Mucosa of descending colon (tissue), 3 donors: ENCODE measurements around the gene ABHD4. TPM values are rescaled to one million over a fixed set of nuclear protein-coding genes. Genes with fewer than 3 reads are reported as not detected.

ENCODE experiments used
- ATAC-seq: fragments of 200-7000 bp; cut with Tn5 transposase; one replicate; pipeline ENCODE4 v1.9.1; 2020; ENCODE audit warnings: mild to moderate bottlenecking, moderate library complexity
- DNase-seq, 3 donors: peaks; one replicate each; pipeline ENCODE4 v3.0.0-alpha.2; 2020
- H3K36me3 ChIP-seq: fragments of 200-600 bp; one replicate; pipeline ENCODE4 v1.8.0; 2021; ENCODE audit warnings: low read depth, mild to moderate bottlenecking
- H3K4me1 ChIP-seq: fragments of 200-600 bp; one replicate; pipeline ENCODE4 v1.8.0; 2021; ENCODE audit warnings: low read depth, mild to moderate bottlenecking
- H3K4me3 ChIP-seq: fragments of 200-600 bp; one replicate; pipeline ENCODE4 v1.8.0; 2021; ENCODE audit warnings: mild to moderate bottlenecking
- H3K9me3 ChIP-seq: fragments of 200-600 bp; one replicate; pipeline ENCODE4 v1.8.0; 2021; ENCODE audit warnings: mild to moderate bottlenecking
- intact Hi-C, 2 donors: fragments of 100-400 bp; cut with DNase I in 1 of 2; cut with micrococcal nuclease in 1 of 2; formaldehyde crosslinking; loops; one replicate each; pipeline versions ENCODE4 v1.11.0 to v1.11.1; 2022; cut with DNase I, micrococcal nuclease
- total RNA-seq, 3 donors: library from RNA; stranded (reverse); fragmentation: NEBNext Ultra II Directional in 2 of 3; extraction: Animal tissue kit (Norgen Biotek cat#: 25700) in 2 of 3; gene quantifications; one replicate each; pipeline versions ENCODE4 v1.2.1 to v1.2.4, GENCODE V29; 2021 to 2023
- TF ChIP-seq, protein P1 (sequence below): fragments of 200-600 bp; IDR thresholded peaks from one replicate; pipeline ENCODE4 v1.8.0; 2022; ENCODE audit warnings: antibody characterized with exemption, mild to moderate bottlenecking
- donor health status: DM: no; HTN: no; CAD: no; lungs with moderate emphysema.
- donor health status: DM: no; HTN: no; CAD: no.
- donor health status: DM: no; HTN: yes; CAD: no.

Gene ABHD4
- total RNA-seq, 3 donors from 2014 or later: 19.3 to 28.4 (median 26.3) TPM

DNA sequence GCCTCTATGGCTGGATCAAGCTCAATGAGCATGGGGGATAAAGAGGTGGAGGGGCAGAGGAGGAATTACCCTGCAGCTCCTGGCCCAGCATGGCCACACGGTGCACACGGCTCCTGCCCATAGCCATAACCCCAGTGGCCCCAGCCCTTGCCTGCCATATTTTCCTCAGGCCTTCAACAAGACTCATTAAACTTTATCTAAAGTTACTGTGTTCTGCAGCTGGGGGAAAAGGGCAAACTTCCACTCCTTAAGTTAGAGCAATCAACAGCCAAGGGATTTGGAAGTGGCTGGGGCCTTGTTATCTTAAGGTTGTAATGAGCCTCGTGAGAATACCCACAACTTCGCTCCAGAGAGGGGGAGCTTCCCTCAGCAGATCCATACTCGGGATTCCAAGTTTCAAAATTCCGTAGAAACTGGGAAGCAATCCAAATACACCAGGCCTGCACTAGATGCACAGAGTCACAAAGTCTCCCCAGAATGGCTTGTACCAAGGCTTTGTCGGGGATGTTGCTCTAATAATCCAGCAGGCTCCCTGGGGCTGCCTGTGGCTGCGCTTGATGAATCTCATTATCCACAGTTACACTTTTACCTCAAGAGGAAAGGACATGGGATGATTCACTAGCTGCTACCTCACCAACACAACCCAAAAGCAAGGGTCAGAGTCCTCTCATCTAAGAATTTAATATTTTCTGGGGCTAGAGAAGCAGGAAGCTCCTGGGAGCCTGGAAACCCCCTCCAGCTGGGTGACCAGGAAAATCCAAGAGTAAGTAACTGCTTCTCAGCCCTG, 59.0 kb downstream of the ABHD4 start:
- Histone ChIP-seq H3K4me3 (no peak overlapping the region), H3K4me1 (peaks cover 3% of the 10 kb centered on the region), H3K36me3 (no peaks in the 10 kb centered on the region), H3K9me3 (no peaks in the 10 kb centered on the region)
- ATAC-seq: peak; percentile 57
- intact Hi-C loops: no loop called here
- no peak for DNase-seq
- TF ChIP-seq, protein P1, sequence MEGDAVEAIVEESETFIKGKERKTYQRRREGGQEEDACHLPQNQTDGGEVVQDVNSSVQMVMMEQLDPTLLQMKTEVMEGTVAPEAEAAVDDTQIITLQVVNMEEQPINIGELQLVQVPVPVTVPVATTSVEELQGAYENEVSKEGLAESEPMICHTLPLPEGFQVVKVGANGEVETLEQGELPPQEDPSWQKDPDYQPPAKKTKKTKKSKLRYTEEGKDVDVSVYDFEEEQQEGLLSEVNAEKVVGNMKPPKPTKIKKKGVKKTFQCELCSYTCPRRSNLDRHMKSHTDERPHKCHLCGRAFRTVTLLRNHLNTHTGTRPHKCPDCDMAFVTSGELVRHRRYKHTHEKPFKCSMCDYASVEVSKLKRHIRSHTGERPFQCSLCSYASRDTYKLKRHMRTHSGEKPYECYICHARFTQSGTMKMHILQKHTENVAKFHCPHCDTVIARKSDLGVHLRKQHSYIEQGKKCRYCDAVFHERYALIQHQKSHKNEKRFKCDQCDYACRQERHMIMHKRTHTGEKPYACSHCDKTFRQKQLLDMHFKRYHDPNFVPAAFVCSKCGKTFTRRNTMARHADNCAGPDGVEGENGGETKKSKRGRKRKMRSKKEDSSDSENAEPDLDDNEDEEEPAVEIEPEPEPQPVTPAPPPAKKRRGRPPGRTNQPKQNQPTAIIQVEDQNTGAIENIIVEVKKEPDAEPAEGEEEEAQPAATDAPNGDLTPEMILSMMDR: no peak

DNA sequence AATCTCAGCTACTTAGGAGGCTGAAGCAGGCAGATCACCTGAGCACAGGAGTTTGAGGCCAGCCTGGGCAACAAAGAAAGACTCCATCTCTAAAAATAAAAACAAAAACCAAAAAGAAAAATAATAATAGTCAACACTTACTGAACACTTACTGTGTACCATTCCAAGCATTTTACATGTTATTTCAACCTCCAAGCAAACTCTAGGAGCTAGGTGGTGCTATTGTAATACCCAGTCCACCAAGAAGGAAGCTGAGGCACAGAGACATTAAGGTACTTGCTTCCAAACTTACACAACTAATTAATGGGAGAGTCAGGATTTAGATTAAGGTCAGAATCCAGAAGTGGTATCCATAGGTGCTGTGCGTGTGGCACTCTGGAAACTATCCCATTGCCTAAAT, 59.8 kb downstream of the ABHD4 start:
- ATAC-seq (no peak), DNase-seq (no peak)
- no peaks in the 10 kb centered on the region for H3K36me3 ChIP-seq
- peaks cover 3% of the 10 kb centered on the region for H3K4me1 ChIP-seq
- H3K4me3 ChIP-seq: no peak overlapping the region
- intact Hi-C loops: no loop called here
- no peaks in the 10 kb centered on the region for H3K9me3 ChIP-seq
- TF ChIP-seq, protein P1: no peak

DNA sequence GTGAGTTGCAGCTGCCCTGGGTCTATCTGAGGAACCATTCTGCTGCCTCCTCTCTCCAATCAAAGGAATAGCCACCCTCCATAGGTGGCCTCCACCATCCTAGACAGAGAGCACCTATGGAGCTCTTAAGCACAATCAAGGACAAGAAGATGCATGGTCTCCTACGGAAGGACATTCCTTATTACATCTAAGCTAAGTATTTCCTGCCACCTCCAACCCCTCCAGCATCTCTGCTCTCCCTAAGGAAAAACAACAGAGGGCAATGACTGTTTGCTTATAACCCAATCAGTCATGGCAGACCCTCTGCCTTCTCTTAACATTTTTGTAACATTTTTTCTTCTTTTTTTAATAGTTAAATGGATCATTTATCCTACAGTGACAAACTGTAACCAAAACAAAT, 60.8 kb downstream of the ABHD4 start:
- intact Hi-C loops: no loop called here
- Histone ChIP-seq H3K9me3 (no peaks in the 10 kb centered on the region), H3K4me3 (no peak overlapping the region), H3K4me1 (peaks cover 3% of the 10 kb centered on the region), H3K36me3 (no peaks in the 10 kb centered on the region)
- no peak for DNase-seq
- no peak for ATAC-seq
- TF ChIP-seq, protein P1: no peak

DNA sequence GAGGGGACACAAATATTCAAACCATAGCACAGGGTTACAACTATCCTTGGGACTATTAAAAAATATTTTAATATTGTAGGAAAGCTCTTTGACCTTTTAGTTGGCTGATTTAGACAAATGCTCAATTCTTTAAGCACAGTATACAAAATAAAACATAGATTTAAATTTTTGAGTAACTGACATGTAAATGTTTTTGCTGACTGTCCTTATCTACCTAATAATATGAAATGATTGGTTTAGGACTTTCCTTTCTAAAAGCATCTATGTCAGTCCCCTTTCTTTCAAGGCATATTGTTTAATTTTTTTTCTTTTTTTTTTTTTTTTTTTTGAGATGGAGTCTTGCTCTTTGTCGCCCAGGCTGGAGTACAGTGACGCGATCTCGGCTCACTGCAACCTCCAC, 62.6 kb downstream of the ABHD4 start:
- intact Hi-C loops: no loop called here
- TF ChIP-seq, protein P1: no peak
- H3K4me1 ChIP-seq: peaks cover 3% of the 10 kb centered on the region
- no peak overlapping the region for H3K4me3 ChIP-seq
- no peaks in the 10 kb centered on the region for H3K9me3 ChIP-seq
- H3K36me3 ChIP-seq: no peaks in the 10 kb centered on the region
- ATAC-seq: no peak
- no peak for DNase-seq

Other genes with a start within 250 kb of the ABHD4 start
- 100 to 1,000 TPM; 124 to 148 (median 140) TPM for gene DAD1, start 9.1 kb upstream of the ABHD4 start, total RNA-seq
- gene OR6J1, start 46.1 kb downstream of the ABHD4 start, total RNA-seq: not detected
- 100 to 1,000 TPM in 2 of 3 donors, 10 to 100 TPM in 1; 97.1 to 137 (median 115) TPM for gene OXA1L, start 168.4 kb downstream of the ABHD4 start, total RNA-seq
- 10 to 100 TPM in 2 of 3 donors, 1 to 10 TPM in 1; 7.6 to 13.7 (median 13.2) TPM for gene SLC7A7, start 217.1 kb downstream of the ABHD4 start, total RNA-seq
- 10 to 100 TPM; 59.1 to 79.1 (median 64.5) TPM for gene MRPL52, start 231.6 kb downstream of the ABHD4 start, total RNA-seq
- 100 to 1,000 TPM in 2 of 3 donors, 10 to 100 TPM in 1; 48.1 to 161 (median 104) TPM for gene MMP14, start 238.3 kb downstream of the ABHD4 start, total RNA-seq